D341Med (cell line): Measurements from ENCODE around the gene SBK2.
"Not testable (repeated sequence)": the region's sequence is repeated elsewhere in the genome, so short reads cannot be mapped to it uniquely, and the experiment has no call there.

Experiments
- DNase-seq: peaks from one replicate; pipeline ENCODE4 v3.0.0; 2012; ENCODE audit warnings: low spot score

Gene SBK2, protein sequence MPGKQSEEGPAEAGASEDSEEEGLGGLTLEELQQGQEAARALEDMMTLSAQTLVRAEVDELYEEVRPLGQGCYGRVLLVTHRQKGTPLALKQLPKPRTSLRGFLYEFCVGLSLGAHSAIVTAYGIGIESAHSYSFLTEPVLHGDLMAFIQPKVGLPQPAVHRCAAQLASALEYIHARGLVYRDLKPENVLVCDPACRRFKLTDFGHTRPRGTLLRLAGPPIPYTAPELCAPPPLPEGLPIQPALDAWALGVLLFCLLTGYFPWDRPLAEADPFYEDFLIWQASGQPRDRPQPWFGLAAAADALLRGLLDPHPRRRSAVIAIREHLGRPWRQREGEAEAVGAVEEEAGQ

DNA sequence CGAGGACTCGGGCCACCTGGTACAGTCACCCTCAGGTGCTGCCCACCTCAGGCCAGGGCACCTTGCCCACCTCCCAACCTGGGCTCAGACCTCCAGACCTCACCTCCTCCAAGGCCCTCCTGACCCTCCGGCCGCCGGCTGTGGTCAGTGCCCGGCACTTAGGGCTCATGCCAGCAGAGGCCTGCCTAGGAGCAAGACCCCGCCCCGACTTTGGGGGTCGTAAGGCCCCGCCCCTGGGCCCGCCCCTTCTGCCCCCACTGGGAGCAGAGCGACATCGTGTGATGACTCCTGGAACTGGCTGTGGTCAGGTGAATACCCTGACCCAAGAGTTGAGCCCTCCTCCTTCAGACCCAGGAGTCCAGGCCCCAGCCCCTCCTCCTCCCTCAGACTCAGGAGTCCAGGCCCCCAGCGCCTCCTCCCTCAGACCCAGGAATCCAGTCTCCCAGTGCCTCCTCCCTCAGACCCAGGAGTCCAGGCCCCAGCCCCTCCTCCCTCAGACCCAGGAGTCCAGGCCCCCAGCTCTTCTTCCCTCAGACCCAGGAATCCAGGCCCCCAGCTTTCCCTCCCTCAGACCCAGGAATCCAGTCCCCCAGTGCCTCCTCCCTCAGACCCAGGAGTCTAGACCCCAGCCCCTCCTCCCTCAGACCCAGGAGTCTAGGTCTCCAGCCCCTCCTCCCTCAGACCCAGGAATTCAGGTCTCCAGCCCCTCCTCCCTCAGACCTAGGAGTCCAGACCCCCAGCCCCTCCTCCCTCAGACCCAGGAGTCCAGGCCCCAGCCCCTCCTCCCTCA, at the start of gene SBK2:
TSS of gene SBK2 (minus strand) at position 183 of the 790 bp plus-strand sequence. CDS start 839 bp downstream, outside the sequence.
- DNase-seq: peak; percentile 65

DNA sequence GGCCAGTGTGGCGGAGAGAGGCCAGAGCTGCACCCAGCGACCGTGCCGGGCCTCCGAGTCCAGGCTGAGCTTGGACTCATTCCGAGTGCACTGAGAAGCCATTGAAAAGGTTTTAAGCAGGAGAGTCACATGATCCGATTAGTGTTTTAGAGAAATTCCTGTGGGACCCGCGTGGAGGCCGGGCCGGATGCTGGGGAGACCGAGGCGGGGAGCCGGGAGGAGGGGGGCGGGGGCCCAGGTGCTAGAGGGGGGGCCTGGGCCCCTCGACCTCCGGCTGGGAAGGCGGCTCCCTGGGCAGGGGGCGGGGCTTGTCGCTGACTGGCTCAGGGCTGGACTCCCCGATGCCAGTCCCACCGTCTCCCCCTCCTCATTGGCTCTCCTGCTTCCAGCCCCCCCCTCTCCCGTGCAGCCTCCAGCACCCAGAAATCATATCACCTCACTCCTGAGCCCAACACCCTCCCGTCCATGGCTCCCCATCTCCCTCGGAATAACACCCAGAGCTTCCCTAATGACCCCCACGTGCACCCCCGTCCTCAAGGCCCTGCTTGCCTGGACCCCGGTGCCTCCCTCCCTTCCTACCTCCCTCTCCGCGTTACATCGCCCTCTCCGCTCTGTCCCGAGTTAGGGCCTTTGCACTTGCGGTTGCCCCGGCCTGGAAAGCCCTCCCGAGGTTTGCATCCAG, 48.9 kb upstream of the SBK2 start:
- peak; percentile 98 for DNase-seq

DNA sequence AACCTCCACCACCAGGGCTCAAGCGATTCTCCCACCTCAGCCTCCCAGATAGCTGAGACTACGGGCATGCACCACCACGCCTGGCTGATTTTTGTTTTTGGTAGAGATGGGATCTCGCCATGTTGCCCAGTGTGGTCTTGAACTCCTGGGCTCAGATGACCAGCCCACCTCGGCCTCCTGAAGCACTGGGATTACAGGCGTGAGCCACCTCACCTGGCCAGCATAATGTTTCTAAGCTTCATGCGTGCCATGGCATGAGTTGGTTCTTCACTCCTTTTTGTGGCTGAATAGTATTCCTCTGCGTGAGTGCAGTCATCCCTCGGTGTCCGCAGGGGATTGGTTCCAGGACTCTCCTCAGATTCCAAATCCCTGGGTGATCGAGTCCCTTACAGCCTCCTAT, 47.9 kb upstream of the SBK2 start:
- DNase-seq: no peak

DNA sequence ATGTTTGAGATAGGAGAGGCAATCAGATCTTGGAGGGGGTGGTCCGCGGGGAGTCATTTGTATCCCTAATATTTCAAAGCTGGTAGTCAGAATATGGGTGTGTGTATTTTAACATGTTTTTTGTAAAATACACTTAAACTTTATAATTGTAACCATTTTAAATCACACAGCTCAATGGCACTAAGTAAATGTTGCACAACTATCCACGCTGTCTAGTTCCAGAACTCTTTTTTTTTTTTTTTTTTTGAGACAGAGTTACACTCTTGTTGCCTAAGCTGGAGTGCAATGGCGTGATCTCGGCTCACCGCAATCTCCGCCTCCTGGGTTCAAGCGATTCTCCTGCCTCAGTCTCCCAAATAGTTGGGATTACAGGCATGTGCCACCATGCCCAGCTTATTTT, 47.0 kb upstream of the SBK2 start:
- DNase-seq: not testable (repeated sequence)

DNA sequence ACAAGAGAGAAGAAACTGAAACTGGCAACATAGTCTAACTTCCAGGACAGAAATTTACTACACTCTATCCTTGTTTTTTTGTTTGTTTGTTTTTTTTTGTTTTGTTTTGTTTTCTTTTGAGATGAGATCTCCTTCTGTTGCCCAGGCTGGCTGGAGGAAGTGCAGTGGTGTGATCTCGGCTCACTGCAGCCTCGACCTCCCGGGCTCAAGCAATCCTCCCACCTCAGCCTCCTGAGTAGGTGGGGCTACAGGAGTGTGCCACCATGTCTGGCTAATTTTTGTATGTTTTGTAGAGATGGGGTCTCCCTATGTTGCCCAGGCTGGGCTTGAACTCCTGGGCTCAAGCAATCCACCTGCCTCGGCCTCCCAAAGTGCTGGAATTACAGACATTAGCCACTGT, 45.4 kb upstream of the SBK2 start:
- DNase-seq: not testable (repeated sequence)

DNA sequence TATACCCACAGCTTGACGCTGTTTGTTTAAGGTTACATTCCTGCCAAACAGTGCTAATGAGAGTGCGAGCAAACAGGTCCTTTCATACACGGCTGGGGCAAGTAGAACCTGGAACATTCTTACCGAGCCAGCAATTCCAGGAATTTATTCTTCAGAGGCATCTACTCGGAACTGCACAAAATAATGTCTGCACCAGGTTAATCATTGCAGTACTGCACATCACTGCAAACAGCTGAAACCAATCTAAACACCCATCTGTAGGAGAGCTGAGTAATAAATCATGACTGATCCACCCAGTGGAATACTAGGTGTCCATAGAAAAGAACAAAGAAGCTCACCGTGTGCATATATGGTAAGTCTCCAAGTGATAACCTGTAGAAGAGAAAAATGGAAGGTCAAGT, 44.9 kb upstream of the SBK2 start:
- no peak for DNase-seq

DNA sequence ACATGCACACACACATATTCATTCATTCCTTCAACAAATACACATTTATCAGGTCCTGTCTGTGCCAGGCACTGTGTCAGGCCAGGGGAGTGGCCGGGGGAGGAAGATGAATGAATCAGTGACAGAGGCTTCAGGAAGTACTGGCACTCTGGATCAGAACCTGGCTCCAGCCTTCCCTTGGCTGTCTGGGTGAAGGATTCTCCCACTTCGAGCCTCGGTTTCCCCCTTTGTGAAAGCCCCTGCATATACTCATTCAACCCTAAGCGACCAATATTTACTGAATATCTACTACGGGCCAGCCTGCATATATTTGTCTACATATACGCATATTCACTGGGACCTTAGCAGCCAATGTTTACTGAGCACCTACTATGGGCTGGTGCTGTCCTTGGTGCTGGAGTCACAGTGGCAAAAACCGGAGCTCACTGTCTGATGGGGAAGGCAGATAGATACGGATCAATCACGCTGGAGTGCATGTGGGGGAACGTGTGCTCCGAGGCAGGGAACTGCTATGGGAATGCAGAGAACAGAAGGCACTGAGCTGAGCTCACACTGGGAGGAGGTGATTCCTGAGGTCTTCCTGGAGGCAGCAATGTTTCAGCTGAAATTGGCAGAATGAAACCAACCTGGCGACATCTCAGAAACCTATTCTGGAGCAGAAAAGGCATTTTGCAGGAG, 44.4 kb upstream of the SBK2 start:
- no peak for DNase-seq

DNA sequence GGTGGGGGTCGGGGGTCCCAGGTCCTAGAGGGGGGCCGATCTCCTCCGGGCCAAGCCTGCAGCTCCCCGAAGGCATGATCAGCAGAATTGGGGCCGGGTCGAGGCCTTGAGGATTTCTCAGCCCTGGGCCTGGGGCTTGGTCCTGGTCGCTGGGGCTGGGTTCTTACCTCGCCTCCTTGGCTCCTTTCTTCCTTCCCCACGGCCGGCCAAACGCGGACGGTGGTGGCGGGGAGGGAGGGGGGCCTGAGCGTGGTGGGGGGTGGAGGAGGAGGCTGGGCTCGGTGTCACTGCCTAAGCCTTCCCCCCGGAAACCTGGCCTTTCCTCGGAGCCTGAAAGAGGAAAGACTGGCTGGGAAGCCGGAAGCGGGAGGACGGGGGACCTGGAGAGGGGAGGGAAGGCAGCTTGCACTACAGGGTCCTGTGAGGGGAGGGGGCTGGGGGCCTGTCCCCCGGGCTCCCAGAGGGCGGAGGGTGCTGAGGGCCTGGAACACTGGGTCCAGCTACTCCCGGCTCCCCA, 43.8 kb upstream of the SBK2 start, which contains the start of gene ZNF579:
TSS of gene ZNF579 (minus strand) at position 221 of the 517 bp plus-strand sequence. CDS start 1,209 bp downstream, outside the sequence.
- DNase-seq: peak; percentile 90

DNA sequence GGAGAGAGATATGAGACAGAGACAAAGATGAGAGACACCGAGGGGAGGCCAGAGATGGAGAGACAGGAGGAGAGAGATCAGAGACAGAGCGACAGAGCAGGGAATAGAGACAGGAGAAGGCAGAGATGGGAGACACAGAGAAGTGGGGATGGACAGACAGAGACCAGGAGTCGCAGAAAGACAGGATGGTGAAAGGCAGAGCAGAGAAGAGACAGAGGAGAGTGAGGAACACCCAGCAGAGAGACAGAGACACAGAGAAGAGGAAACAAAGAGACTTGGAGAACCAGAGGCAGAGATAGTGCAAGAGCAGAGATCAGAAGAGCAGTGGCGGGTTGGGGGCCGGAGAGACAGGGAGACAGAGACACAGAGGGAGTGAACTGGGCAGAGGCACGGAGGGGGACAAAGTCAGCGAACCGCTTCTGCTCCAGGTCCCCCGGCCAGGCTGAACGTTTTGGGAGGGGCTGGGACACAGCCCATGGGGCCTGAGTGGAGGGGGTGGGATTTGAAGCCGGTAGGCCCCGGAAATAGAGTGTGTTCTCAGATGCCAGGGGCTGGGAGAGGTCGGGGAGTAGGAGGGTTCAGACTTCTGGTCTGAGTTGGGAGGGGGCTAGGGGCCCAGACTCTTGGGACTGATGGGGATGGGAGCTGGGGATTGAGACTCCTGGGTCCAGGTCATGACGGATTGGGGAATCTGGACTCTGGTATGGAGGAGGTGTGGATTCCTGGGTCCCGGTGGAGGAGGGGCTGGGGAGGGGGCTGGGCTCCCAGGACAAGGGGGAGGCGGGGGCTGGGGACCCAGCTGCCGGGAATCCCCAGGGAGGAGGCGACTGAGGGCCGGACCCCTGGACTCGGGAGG, 43.1 kb upstream of the SBK2 start:
- peak; percentile 54 for DNase-seq

DNA sequence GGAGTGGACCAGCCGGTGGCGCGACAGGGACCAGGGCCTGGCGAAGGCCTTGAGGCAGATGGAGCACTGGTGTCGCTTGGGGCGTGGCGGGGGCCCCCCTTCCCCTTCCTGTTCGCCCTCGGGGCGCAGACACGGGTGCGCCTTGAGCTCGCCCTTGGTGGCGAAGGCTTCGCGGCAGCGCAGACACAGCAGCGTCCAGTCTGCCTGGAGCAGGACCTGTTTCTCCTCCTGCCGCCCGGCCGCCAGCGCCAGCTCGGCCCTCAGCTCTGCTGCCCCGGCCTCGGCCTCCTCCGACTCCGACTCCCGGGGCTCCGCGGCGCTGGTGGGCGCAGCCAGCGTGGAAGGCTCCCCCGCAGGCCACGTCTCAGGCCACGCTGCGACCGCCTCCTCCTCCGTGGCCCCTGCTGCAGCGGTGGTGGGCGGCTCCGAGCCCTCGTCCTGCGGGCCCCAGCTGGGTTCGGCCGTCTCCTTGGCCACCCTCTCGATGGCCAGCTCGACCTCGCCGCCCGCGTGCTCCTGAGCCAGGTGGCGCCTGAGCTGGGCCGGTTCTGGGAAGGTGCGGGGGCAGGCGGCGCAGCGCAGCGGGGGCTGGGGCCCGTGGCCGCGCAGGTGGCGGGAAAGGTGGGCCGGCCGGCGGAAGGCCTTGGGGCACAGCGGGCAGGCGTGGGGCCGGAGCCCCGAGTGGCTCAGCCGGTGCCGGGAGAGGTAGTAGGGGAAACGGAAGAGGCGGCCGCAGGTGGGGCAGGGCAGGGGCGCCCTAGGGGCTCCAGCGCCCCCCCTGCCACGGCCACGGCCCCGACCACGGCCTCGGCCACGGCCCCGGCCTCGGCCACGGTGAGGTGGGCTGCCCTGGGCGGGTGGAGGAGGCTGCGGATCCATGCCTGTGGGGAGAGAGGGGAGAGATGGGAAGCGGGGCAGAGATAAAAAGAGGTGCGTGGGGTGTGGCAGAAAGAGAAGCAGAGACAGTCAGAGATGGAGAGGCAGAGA, 42.1 kb upstream of the SBK2 start:
- DNase-seq: peak; percentile 40

DNA sequence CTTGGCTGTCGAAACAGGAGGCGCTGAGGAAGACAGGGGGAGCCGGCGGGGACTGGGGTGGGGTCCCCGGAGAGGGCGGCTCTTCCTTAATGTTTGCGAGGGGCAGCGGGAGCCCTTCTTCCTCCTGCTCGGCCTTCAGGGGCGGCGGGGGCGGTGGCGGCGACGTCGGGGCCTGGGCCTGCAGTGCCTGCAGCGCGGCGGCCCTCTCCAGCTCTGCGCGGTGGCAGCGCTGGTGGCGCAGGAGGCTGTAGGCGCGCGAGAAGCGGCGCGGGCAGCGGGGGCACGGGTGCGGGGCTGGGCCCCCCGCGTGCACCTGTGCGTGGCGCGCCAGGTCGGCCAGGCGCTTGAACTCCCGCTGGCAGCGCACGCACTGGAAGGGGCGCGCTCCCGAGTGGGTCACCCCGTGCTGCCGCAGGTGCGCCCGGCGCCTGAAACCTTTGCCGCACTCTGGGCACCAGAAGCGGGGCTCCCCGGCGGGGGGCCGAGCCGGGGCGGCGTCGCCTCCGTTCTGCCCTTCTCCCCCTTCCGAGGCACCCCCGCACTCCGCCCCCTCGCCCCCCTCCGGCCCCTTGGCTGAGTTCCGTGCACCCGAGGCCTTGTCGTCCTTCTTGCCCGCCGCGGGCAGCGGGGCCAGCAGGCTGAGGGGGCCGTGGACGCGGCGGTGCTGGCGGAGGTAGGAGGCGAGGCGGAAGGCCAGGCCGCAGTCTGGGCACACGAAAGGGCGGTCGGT, 41.3 kb upstream of the SBK2 start:
- DNase-seq: peak; percentile 22

DNA sequence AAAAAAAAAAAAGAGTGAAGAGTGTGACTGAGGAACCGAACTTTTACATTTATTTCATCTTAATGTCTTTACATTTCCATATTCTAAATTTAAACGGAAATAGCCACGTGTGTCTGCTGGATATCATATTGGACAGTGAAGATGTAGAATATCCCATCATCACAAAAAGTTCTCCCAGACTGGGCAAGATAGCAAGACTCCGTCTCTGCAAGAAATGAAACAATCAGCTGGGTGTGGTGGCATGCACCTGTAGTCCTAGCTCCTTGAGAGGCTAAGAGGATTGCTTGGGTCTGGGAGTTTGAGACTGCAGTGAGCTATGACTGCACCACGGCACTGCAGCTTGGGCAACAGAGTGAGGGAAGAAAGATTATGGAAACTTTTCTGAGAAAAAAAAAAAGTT, 39.8 kb upstream of the SBK2 start:
- no peak for DNase-seq

DNA sequence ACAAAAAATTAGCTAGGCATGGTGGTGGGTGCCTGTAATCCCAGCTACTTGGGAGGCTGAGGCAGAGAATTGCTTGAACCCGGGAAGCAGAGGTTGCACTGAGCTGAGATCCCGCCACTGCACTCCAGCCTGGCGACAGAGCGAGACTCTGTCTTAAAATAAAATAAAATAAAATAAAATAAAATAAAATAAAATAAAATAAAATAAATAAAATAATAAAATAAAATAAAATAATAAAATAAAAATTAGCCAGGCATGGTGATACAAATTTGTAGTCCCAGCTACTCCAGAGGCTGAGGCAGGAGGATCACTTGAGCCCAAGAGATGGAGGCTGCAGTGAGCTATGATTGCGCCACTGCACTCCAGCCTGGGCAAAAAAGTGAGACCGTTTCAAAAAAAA, 37.0 kb upstream of the SBK2 start:
- DNase-seq: not testable (repeated sequence)

DNA sequence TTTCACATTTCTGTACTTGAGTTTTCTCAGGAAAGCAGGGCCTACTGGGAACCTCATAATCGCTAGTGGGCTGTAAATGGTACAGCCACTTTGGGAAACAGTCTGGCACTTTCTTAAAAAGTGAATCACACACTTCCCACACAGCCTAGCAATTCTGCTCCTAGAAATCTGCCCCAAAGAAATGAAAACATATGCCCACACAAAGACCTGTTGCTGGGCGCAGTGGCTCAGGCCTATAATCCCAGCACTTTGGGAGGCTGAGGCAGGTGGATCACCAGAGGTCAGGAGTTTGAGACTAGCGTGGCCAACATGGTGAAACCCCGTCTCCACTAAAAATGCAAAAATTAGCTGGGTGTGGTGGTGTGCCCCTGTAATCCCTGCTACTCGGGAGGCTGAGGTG, 32.5 kb upstream of the SBK2 start:
- not testable (repeated sequence) for DNase-seq

DNA sequence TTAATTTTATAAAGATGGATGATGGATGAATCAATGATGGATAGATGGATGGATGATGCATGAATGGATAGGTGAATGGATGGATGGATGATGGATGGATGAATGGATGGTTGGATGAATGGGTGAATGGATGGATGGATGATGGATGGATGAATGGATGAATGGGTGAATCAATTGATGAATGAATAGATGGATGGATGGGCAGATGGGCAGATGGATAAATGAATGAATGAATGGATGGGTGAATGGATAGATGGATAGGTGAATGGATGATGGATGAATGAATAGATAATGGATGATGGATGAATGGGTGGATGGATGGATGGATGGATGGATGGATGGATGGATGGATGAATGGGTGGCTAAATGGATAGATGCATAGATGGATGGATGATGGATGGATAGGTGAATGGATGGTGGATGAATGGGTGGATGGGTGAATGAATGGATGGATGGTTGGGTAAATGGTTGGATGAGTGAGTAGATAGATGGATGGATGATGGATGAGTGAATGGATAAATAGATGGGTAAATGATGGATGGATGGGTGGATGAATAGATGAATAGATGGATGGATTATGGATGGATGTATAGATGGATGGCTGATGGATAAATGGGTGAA, 30.9 kb upstream of the SBK2 start:
- DNase-seq: no peak

DNA sequence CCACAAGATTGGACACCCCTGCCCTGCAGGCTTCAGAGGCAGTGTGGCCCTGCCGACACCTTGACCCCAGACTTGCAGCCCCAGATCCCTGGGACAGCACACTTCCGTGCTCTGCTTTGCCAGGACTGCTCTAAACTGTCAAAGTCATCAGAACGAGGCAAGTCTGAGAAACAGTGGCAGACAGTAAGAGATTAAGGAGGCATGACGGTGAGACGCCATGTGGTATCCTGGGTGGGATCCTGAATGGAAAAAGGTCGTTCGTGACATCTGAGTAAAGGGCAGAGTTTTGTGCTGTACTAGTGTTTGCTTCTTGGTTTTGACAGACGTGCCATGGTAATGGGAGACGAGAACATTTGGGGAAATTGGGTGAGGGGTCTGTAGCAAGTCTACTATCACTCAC, 29.9 kb upstream of the SBK2 start:
- DNase-seq: no peak

DNA sequence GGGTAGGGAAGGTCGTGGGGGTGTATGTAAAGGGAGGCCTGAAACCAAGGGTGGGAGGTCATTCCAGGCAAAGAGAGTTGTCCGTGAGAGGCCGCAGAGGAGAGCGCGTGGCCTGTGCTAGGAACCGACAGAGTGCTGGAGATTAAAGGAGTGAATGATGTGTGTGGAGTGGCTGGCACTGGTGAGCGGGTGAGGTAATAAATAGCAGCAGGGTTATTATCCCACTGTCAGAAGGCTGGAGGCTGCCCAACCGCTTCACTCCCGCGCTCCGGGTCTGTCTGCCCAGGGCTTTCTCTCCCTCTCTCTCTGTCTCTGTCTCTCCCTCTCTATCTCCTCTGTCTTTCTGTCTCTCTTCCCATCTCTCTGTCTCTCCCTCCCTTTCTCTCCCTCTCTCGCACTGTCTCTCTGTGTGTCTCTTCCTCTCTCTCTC, 26.3 kb upstream of the SBK2 start:
- no peak for DNase-seq

DNA sequence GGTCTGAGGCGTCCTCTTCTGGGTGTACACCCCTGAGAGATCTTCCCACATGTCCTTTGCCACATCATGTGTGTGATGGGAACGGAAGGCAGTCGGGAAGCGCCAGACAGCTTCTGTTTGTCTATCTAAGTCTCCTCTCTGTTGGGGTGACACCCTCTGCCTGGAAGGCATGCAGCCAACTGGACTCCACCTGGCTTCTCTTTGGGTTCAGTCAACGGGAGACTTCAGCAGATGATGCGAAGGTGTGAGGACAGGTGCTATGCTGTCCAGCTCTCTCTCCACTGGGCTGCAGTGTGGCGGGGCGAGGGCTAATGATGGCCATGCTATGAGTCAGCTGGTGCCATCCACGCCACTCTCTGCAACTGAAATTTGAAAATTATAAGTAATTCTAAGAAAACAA, 22.8 kb upstream of the SBK2 start:
- DNase-seq: no peak
